ENCODE data around the gene ITGB8. TPM values are rescaled to one million over a fixed set of nuclear protein-coding genes. Genes with fewer than 3 reads are reported as not detected.
A peak's percentile ranks its signal among the peaks of the same experiment; 100 is the strongest.

The ITGB8 gene
- polyA plus RNA-seq, 3 donors, result 31.5 to 55.8 (median 43.1) TPM

DNA sequence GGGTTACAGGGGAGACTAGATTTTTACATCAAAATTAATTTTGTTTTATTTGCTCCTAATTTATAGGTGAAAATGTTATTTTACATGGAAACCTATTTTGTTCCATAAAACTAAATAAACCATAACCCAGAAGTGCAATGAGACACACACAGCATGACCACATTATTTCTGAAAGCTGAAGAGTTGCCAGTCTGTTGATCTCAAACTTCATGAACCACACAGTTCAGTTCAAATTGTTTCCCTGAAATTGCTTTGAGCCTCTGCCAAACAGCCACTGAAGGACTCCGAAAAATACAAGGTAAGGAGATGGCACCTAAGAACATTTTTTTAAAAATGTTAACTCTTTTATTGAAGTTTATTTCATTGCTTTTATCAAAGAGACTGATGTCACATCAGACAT, 25.0 kb upstream of the ITGB8 start:
- DNase-seq, result no peak

GRCh38 chr7:20306180-20306946, 24.3 kb upstream of the ITGB8 start:
- DNase-seq, result no peak

DNA sequence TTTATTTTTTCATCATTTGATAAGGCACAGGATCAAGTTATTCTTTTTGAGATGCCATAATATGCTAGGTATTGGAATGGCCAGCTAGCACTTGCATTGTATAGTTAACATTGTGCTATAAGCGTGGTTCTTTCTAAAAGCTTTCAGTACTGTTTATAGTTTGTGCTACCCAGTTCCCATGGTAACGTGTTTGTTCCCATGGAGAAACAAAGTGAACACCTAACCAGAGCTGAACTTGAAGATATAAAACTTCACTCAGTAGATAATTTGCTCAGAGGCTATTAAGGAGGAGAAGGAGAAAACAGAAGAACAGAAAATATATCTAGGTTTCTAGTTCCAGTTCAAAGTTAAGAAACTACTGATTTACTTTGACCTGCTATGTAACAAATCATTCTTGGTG, 23.6 kb upstream of the ITGB8 start:
- peak; percentile 71 for DNase-seq

- no peak for DNase-seq
Observed at GRCh38 chr7:20307901-20308300, 22.8 kb upstream of the ITGB8 start.

DNA sequence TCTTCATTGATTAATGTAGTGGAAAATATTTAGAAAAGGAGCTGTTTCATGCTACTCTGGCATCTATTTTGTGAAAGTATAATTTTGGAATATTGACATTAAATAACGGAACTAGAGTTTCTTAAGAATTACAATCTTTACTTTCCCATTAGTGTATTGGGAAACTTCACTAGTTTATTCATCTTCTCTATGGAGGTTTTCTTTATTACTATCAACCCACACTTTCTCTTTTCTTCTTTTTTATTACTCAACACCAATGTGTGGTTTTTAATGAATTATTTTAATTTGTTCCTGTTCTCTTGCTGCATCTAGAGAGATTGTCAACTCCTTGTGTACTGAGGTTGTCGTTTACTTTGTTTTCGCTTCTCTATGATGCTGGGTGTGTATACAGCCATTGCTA, 20.4 kb upstream of the ITGB8 start:
- DNase-seq, result no peak

- DNase-seq, result no peak
Observed at GRCh38 chr7:20310963-20311742, 19.5 kb upstream of the ITGB8 start.

- no peak for DNase-seq
Observed at GRCh38 chr7:20311743-20312042, 19.0 kb upstream of the ITGB8 start.

DNA sequence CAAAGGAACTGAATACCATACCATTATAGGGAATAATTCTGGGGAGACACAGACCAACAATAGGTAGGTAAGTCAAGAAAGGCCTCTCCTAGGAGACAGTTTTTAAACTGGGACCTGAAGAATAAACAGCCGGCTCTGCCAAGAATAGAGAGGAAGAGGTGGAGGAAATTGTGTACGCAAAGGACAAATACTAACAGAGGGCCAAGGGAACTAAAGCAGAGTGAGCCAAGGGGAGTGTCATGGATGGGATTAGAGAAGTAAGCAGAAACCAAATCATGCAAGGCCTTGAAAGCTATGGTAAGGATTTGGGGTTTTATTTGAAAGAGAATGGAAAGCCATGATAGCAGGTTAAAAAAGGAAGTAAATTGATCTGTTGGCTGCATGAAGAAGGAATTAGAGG, 18.1 kb upstream of the ITGB8 start:
- DNase-seq, result no peak

DNA sequence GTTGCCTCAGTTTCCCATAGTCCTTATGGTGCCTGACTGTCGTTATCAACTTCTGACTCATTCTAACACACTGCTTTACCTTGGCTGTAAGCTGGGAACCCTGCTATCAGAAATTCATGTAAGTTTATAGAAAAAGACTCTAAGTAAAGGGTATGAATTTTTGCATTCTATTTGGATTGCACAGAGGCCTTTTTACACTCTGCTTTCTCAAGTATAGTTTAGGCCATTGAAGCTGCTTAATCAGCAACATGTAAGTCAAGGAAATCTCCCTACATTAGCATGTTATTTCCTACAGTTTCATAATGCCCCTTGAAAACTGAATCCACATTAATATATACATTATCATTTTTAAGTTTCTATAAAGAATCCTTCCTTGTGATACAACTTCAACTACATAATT, 17.1 kb upstream of the ITGB8 start:
- no peak for DNase-seq

DNA sequence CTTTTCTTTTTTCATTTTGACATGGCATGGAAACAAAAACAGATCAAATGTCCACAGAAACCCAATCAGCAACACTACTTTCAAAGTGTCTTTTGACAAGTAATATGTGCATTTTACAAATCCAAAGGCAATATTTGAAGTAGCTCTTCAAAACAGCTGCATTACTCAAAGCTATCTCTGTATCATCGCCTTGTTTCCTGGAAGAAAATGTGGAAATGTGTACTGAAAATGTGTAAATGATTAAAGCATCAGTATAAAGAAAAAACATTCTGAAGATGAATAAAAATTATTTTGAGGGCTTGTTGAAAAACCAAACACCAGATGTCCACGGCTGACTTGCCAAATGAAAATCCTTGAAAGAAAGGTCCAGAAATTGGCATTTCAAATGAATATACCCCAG, 16.5 kb upstream of the ITGB8 start:
- DNase-seq, result no peak

DNA sequence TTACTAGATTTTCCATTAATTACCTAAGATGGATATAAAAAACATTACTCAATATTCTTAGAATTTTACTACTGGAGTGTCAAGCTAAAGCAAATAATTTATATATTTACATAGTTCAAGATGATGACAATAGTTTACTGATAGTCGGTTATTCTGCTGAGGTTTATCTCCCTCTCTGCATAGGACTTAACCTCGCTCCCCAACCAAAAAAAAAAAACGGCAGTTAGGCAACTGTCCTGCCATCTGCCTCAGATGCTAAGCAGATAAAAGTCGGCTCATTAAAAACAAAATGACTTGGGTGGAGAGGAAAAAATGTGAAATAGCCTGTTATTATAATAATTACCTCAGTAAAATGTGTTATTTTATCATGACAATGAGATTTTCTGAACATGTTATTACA, 14.0 kb upstream of the ITGB8 start:
- no peak for DNase-seq

GRCh38 chr7:20317413-20317812, 13.3 kb upstream of the ITGB8 start:
- no peak for DNase-seq

DNA sequence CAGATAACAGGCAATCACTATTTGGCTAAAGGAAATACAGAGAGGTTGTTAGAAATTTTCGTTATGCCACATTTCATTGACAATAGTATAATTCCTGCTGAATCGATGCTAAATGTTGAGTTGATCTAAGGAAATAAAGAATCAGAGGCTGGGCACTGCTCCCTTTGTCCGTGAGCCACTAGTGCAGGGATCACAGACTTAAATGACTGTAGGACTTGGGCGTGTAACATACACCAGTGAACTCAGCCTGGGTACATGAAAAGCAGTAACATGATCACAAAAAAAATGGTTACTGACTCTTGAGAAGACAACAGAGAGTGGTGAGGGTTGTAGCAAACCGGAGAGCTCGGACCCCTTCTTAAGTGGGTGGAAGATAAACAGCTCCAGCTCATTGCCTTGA, 11.8 kb upstream of the ITGB8 start:
- DNase-seq, result no peak

GRCh38 chr7:20320322-20320721, 10.4 kb upstream of the ITGB8 start:
- DNase-seq, result no peak

- DNase-seq, result no peak
Observed at GRCh38 chr7:20320786-20321185, 9.9 kb upstream of the ITGB8 start.

DNA sequence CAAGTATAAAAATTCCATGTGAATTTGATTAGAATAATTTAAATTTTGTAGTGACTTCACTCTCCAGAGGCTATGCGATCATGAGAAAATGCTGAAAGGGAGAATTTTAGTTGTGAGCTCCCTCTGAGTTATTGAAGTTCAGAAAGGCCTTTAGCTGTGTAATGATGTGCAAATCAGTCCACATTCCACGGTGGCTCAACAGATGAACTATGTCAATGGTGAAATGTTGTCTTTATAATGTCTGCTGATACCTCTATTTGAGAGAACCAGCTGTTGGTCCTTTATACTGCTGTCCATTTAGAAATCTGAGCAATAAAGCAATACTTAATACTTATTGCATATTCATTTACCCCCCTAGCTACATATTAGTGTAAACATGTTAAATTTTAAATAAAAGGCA, 7.1 kb upstream of the ITGB8 start:
- no peak for DNase-seq

- no peak for DNase-seq
Observed at GRCh38 chr7:20326342-20326741, 4.4 kb upstream of the ITGB8 start.

DNA sequence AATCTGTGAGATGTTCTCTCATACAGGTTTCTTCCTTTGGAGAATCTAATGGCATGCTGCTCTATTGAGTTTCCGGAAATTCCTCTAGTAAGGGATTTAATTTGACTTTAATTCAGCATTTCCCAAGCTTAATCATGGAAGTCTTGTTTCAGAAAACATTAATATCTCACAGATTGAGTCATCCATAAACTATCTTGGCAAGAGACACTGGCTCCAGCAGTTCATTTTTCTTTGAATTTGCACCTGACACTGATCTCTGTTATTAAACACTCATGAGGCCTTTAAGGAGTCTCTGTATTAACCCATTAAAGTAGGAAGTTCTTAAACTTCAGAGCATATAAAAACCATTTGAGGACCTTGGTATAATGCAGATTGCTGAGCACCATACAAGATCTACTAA, 3.6 kb upstream of the ITGB8 start:
- no peak for DNase-seq

- DNase-seq, result no peak
Observed at GRCh38 chr7:20328027-20328426, 2.7 kb upstream of the ITGB8 start.

DNA sequence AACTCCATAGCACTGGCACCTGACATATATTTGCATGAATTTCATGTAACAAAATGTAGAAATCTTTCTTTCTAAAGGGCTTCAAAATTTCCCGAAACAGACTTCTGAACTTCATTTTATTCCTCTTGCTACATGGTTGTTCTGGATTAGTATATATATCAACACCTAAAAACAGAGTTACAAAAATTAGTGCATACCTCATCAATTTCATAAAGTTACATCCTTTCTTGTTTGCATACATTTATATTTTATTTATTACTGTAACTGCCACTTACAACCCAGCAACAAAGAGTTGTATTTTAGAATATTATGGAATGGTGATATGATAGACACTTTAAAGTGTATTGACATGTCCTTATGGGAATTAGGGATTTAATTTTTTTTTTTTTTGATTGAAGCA, 2.0 kb upstream of the ITGB8 start:
- no peak for DNase-seq

DNA sequence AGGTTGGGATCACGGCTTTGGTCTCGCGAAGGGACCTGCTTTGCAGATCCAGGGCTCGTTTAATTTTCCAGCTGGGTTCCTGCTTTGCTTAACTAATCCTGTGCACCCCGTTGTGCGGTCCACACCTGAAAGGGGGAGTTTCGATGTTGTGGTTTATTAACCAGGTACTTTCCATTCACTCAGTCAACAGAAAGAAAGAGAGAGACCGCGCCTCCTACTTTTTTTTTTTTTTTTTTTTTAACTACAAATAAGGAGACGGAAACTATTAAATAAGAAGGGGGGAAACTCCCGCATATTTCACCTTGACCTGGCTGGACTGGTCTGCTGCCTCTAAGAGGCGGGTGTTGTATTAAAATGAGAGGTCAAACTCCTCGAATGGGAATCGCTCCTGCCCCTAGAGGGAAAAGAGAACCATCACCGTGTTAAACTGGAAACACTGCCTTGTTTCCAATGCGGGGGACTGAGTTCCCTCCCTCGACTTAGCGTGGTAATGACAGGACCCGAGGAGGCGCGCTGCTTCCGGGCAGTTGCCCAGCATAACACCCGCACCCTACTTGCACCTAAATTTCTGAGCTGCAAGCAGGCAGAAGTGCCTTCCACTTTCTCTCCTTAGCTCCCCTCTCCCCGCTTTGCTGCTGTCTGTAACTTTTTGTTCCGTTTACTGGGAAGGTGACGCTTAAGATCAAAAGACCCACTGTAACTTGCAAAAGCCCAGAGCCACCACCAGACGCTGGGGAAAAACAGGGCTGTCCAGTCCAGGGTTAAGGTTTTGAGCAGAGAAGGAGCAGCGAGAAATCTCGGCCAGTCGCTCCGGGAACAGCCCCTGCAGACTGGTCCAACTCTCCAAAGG, 1.1 kb upstream of the ITGB8 start:
- peak; percentile 87 for DNase-seq

DNA sequence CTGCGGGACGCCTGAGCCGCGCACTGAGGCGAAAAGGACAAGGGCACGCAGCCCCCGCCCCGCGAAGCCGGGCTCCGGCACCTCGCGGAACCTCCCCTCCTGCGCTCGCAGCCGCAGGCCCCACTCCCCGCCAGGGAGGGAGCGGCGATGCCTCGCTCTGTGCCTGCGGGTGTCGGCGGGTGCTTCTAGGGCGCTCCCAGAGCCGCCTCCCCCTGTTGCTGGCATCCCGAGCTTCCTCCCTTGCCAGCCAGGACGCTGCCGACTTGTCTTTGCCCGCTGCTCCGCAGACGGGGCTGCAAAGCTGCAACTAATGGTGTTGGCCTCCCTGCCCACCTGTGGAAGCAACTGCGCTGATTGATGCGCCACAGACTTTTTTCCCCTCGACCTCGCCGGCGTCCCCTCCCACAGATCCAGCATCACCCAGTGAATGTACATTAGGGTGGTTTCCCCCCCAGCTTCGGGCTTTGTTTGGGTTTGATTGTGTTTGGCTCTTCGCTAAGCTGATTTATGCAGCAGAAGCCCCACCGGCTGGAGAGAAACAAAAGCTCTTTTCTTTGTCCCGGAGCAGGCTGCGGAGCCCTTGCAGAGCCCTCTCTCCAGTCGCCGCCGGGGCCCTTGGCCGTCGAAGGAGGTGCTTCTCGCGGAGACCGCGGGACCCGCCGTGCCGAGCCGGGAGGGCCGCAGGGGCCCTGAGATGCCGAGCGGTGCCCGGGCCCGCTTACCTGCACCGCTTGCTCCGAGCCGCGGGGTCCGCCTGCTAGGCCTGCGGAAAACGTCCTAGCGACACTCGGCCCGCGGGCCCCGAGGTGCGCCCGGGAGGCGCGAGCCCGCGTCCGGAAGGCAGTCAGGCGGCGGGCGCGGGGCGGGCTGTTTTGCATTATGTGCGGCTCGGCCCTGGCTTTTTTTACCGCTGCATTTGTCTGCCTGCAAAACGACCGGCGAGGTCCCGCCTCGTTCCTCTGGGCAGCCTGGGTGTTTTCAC, 519 bp downstream of the ITGB8 start:
- peak; percentile 54 for DNase-seq
